Left ventricle myocardium inferior (tissue), 1 donor: Measurements from ENCODE around the gene RNASE8. TPM values are rescaled to one million over a fixed set of nuclear protein-coding genes. Genes with fewer than 3 reads are reported as not detected.
"Not testable (repeated sequence)": the region's sequence is repeated elsewhere in the genome, so short reads cannot be mapped to it uniquely, and the experiment has no call there.

ENCODE experiments used
- DNase-seq: peaks from one replicate; pipeline ENCODE4 v3.0.0-alpha.2; 2020
- H3K27ac ChIP-seq: fragments of 200-600 bp; replicated peaks from 2 replicates; pipeline ENCODE4 v1.8.0; 2021
- H3K27me3 ChIP-seq: fragments of 200-600 bp; 2 replicates; pipeline ENCODE4 v1.8.0; 2021; ENCODE audit warnings: low read depth
- H3K36me3 ChIP-seq: fragments of 200-600 bp; 2 replicates; pipeline ENCODE4 v1.8.0; 2021
- H3K4me1 ChIP-seq: fragments of 200-600 bp; 2 replicates; pipeline ENCODE4 v1.8.0; 2021
- H3K4me3 ChIP-seq: fragments of 200-600 bp; 2 replicates; pipeline ENCODE4 v1.8.0; 2021; ENCODE audit warnings: mild to moderate bottlenecking, moderate library complexity
- H3K9me3 ChIP-seq: fragments of 200-600 bp; replicated peaks from 2 replicates; pipeline ENCODE4 v1.8.0; 2021
- CTCF ChIP-seq: fragments of 200-600 bp; IDR thresholded peaks from 2 replicates; pipeline ENCODE4 v1.8.0; 2021; ENCODE audit warnings: antibody characterized with exemption, mild to moderate bottlenecking, borderline replicate concordance
- intact Hi-C: fragments of 100-400 bp; cut with micrococcal nuclease; formaldehyde crosslinking; loops from one replicate; pipeline ENCODE4 v1.11.0; 2022
- total RNA-seq: library from RNA; stranded (reverse); fragmentation: NEBNext Ultra II Directional; extraction: Animal tissue kit (Norgen Biotek cat#: 25700); gene quantifications from one replicate; pipeline ENCODE4 v1.2.1, GENCODE V29; 2021
- donor health status: DM: no; HTN: yes; CAD: no; lungs with severe emphysema.

RNASE8 gene
- total RNA-seq, 1 donor from 2014 or later = not detected

GRCh38 chr14:21038441-21039422, 18.9 kb upstream of the RNASE8 start:
- H3K4me1 ChIP-seq = peaks cover 37% of the 10 kb centered on the region
- DNase-seq = peak; percentile 88
- peak overlapping the region; percentile 88 for H3K27ac ChIP-seq
- H3K27me3 ChIP-seq = no peaks in the 10 kb centered on the region
- intact Hi-C loops = no loop called here
- no peaks in the 10 kb centered on the region for H3K9me3 ChIP-seq
- peak overlapping the region; percentile 48 for H3K4me3 ChIP-seq
- no peak for TF ChIP-seq CTCF
- no peaks in the 10 kb centered on the region for H3K36me3 ChIP-seq

- Histone ChIP-seq H3K27ac (peak overlapping the region; percentile 88), H3K36me3 (no peaks in the 10 kb centered on the region), H3K27me3 (no peaks in the 10 kb centered on the region), H3K9me3 (no peaks in the 10 kb centered on the region), H3K4me1 (peaks cover 48% of the 10 kb centered on the region), H3K4me3 (peak overlapping the region; percentile 48)
- DNase-seq = no peak
- intact Hi-C loops = loop anchor here (2.0 kb wide), 1 partner anchor 25 kb away; no protein-coding TSS in a partner anchor
- TF ChIP-seq CTCF = peak; percentile 84
Observed at GRCh38 chr14:21039585-21040369, 17.8 kb upstream of the RNASE8 start.

GRCh38 chr14:21040370-21040925, 17.2 kb upstream of the RNASE8 start:
- Histone ChIP-seq H3K36me3 (no peaks in the 10 kb centered on the region), H3K27me3 (no peaks in the 10 kb centered on the region), H3K9me3 (no peaks in the 10 kb centered on the region), H3K27ac (peak overlapping the region; percentile 88), H3K4me1 (peaks cover 48% of the 10 kb centered on the region), H3K4me3 (no peak overlapping the region)
- DNase-seq = no peak
- TF ChIP-seq CTCF = peak; percentile 13
- intact Hi-C loops = loop anchor here (2.0 kb wide), 1 partner anchor 26 kb away; no protein-coding TSS in a partner anchor

- not testable (repeated sequence) for H3K4me3 ChIP-seq, DNase-seq, H3K27me3 ChIP-seq, H3K36me3 ChIP-seq, H3K27ac ChIP-seq, H3K9me3 ChIP-seq
- peaks cover 48% of the 10 kb centered on the region for H3K4me1 ChIP-seq
- intact Hi-C loops = loop anchor here (2.0 kb wide), 1 partner anchor 26 kb away; no protein-coding TSS in a partner anchor
Observed at GRCh38 chr14:21040941-21041340, 16.7 kb upstream of the RNASE8 start.

- no peaks in the 10 kb centered on the region for H3K36me3 ChIP-seq
- no peak for DNase-seq
- peak within 1 kb of the TSS; percentile 5 for H3K4me3 ChIP-seq
- intact Hi-C loops = loop anchor here (2.0 kb wide), 1 partner anchor 27 kb away; no protein-coding TSS in a partner anchor
- H3K27ac ChIP-seq = peak within 1 kb of the TSS; percentile 77
- H3K9me3 ChIP-seq = no peaks in the 10 kb centered on the region
- no peak for TF ChIP-seq CTCF
- H3K27me3 ChIP-seq = no peaks in the 10 kb centered on the region
- H3K4me1 ChIP-seq = peaks cover 48% of the 10 kb centered on the region
Observed at GRCh38 chr14:21041676-21042433, 15.8 kb upstream of the RNASE8 start, which contains the start of gene RNASE7. Gene RNASE7 (plus strand): TSS chr14:21042362. CDS start chr14:21042993, 631 bp downstream.
